A549 (cell line): ENCODE data around the gene FAM13A.
A peak's percentile ranks its signal among the peaks of the same experiment; 100 is the strongest.

Experiments used
- CTCF ChIP-seq: fragments of >200 bp; sonication (Bioruptor Twin); formaldehyde crosslinking; IDR thresholded peaks from 3 replicates; pipeline ENCODE4 v1.5.1; 2016
- ELK1 ChIP-seq: fragments of 150-350 bp; IDR thresholded peaks from 2 replicates; pipeline ENCODE4 v1.6.1; 2014; ENCODE audit warnings: low read depth, mild to moderate bottlenecking, low read length
- JUN ChIP-seq, 2 experiments: fragments of >200 bp; sonication (Bioruptor Twin); formaldehyde crosslinking; IDR thresholded peaks; 2 replicates in 1 of 2; 3 replicates in 1 of 2; pipeline ENCODE4 v1.6.1; 2016 to 2017
- POLR2A ChIP-seq: IDR thresholded peaks from 2 replicates; pipeline ENCODE4 v1.6.1; 2012; ENCODE audit warnings: mild to moderate bottlenecking, low read length

- no peak for TF ChIP-seq CTCF
- peak; percentile 45 for TF ChIP-seq POLR2A
- TF ChIP-seq JUN (IDR thresholded peaks at IDR 0.05): 0 out of 5 replicates have a peak, but pooled peaks of 1 of the 2 experiments have one; percentile 22
- TF ChIP-seq ELK1: no peak
Measured at GRCh38 chr4:88823058-88823919, 233.7 kb downstream of the FAM13A start.
